Breast epithelium (tissue), 3 donors: ENCODE measurements around the gene FBXL13.

Experiments used
- CTCF ChIP-seq, 3 donors: fragments of 450-650 bp; IDR thresholded peaks; one replicate each; pipeline ENCODE4 v1.5.1; 2016 to 2017; ENCODE audit warnings: antibody characterized with exemption in 3 of 3, mild to moderate bottlenecking in 3 of 3, moderate library complexity in 3 of 3
- POLR2A ChIP-seq: fragments of 450-650 bp; IDR thresholded peaks from one replicate; pipeline ENCODE4 v1.6.1; 2016; ENCODE audit warnings: antibody characterized with exemption, mild to moderate bottlenecking, moderate library complexity
- POLR2AphosphoS5 ChIP-seq, 3 donors: sonication (generic); formaldehyde crosslinking; IDR thresholded peaks; one replicate each; pipeline ENCODE4 v1.6.1; 2017; ENCODE audit warnings: antibody characterized with exemption in 3 of 3

- TF ChIP-seq CTCF (IDR thresholded peaks at IDR 0.05) (no peak), POLR2A (no peak), POLR2AphosphoS5 (IDR thresholded peaks at IDR 0.05) (no peak)
Measured at GRCh38 chr7:103003004-103003403, 71.6 kb downstream of the FBXL13 start.
